ENCODE measurements around the gene HECA.
A peak's percentile ranks its signal among the peaks of the same experiment; 100 is the strongest.
"Not testable (repeated sequence)": the region's sequence is repeated elsewhere in the genome, so short reads cannot be mapped to it uniquely, and the experiment has no call there.

Gene HECA

GRCh38 chr6:139137706-139138105, 2.8 kb downstream of the HECA start:
- DNase-seq, result no peak

- DNase-seq, result not testable (repeated sequence)
Observed at GRCh38 chr6:139140854-139141253, 6.0 kb downstream of the HECA start.

DNA sequence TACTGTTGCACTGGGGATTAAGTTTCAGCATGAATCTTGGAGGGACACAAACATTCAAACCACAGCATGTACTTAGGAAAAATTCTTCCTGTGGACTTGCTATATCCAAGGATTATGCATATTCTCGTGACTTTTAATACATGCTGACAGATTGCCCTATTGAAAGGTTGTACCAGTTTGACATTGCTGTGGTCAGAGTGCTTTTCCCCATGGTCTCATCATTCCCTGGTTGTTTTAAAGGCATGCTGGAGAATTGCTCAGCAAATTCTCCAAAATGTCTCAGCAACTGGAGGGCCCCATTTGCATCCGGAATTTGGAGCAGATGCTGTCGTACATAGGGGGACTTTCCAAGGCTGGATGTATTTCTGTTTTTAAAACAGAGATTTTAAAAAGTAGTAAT, 7.4 kb downstream of the HECA start:
- DNase-seq, result no peak

- no peak for DNase-seq
Observed at GRCh38 chr6:139143111-139143510, 8.2 kb downstream of the HECA start.

DNA sequence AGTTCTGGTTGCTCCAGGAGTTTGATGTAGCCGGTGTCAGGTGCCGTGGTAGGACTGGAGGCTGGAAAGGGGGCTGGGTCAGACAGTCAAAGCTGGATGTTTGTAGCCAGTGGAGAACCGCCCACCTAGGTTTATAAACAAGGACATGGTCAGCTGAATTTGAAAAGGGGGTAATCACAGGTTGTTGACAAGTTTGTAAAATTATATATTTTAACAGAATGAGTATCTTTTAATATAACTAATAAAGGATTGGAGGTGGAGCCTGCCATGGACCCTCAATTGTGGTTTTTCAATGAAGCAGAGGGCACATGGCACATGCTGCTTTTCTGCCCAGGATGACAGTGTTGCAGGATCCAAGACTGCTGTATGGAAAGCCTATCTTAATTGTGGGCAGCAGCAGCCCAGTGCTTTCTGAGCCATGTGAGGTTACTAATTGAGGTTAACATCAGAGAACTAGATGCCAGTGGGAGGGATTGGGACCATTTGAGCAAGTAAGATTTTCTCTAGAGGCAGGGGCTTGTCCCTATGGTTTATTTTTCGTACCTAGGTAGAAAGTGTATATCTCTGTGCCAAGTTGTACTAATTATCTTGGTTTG, 9.7 kb downstream of the HECA start:
- DNase-seq, result no peak

GRCh38 chr6:139145661-139146060, 10.8 kb downstream of the HECA start:
- no peak for DNase-seq

GRCh38 chr6:139146317-139146726, 11.4 kb downstream of the HECA start:
- no peak for DNase-seq

GRCh38 chr6:139147628-139148027, 12.7 kb downstream of the HECA start:
- DNase-seq, result no peak

DNA sequence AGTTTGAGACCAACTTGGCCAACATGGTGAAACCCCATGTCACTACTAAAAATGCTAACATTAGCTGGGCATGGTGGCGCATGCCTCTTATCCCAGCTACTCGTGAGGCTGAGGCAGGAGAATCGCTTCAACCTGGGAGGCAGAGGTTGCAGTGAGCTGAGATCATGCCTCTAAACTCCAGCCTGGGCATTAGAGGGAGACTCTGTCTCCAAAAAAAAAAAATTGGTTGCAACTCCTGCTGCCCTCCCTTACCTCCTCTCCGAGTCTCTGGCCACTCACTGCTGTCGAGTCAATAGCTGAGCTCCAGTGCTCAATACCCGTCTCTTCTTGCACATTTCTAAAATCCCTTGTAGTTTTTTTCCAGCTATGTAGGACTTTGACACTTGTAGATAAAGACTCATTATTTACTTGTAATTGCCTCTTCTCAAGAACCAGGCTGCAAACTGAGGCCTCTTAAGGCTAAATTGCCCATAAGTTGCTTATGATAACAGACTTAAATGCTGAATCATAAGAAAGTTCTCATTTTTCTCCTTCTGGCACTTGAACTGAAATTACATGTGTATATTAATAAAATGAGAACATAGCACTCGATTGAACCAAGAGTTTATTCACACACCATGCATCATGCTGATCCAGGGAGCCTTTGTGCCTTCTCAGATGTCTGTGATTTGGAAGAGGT, 13.8 kb downstream of the HECA start:
- DNase-seq, result no peak

- no peak for DNase-seq
Observed at GRCh38 chr6:139149383-139149782, 14.5 kb downstream of the HECA start.

DNA sequence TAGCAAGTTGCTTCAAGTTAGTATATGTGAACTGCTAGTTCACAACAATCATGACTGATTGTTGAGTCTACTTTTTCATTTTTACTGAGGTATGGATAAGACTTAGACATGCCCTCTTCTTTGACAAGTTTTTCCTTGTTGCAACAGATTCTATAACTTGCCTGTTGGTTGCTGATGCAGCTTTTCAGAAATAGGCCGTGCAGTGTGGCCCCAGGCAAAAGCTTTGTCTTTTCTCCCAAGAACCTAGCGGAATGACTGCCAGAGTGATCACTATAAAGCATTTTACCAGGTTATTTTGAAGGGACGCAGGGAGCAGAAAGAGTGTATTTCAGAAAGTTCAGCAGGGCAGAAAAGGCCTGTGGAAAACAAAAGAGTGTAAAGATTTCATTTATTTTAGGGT, 16.0 kb downstream of the HECA start:
- DNase-seq, result no peak

GRCh38 chr6:139151425-139152087, 16.7 kb downstream of the HECA start:
- no peak for DNase-seq

DNA sequence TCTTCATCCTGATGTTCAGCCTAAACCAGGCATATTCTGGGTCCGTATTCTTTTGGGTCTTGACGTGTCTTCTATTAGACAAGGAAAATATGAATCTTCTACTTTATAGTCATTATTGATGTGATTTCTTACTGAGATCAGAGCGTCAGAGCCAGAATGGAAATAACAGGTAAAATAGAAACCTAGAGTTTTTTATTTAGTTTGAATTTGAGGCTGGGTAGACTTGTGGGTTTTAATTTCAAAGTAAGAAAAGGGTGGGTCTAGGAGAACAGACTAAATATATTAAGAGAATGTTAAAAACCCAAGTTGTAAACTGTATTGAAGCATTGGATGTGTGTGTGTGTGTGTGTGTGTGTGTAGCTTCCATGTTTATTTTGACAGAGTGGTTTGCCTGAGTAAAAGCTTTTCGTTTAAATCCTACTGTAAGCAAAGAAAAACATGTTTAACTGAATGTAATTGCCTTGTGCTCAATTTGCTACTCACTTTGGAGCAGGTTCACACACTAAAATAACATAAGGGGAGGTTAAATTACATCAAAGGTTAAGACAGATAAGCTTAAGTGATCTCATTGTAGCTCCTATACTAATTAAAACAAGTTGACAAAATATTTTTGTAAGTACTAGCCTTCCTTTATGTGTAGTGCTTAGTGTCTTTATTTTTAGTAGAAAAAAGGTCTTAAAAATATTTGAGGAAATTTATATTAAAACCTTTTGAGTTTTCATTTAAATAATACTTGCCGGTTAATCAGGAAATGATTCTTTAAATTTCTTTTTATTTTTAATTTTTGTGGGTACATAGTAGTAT, 17.4 kb downstream of the HECA start:
- no peak for DNase-seq

DNA sequence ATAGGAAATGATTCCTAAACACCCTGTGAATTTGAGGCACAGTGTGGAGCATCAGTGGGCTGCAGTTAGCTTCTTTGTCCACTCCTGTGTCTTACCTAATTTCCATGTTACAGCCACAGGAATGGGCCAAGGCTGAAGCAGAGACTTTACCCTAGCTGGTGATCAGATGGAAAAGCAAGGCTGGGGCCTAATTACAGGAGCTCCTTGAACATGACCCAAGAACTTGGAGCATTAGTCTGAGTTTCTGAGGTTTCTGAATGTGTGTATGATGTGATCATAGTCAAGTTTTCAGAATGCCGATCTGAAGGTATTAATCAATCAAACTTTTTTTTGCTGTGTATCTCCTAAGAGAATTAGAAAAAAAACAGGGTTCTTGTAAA, 18.0 kb downstream of the HECA start:
- no peak for DNase-seq

DNA sequence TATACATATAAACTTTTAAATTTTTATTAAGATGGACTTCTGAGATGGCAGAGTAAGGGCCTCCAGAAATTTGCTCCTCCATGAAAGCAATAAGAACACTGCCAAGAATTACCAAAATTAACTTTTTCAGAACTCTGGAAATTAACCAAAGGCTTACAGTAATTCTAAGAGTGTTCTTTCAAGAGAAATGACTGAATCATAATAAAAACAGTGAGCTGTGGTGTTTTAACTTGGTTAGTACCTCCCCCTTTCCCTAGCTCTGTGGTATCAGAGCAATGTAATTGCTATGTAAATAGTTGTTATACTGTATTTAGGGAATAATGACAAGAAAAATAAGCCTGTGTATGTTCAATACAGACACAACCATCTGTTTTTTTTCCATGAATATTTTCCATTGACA, 19.0 kb downstream of the HECA start:
- no peak for DNase-seq

DNA sequence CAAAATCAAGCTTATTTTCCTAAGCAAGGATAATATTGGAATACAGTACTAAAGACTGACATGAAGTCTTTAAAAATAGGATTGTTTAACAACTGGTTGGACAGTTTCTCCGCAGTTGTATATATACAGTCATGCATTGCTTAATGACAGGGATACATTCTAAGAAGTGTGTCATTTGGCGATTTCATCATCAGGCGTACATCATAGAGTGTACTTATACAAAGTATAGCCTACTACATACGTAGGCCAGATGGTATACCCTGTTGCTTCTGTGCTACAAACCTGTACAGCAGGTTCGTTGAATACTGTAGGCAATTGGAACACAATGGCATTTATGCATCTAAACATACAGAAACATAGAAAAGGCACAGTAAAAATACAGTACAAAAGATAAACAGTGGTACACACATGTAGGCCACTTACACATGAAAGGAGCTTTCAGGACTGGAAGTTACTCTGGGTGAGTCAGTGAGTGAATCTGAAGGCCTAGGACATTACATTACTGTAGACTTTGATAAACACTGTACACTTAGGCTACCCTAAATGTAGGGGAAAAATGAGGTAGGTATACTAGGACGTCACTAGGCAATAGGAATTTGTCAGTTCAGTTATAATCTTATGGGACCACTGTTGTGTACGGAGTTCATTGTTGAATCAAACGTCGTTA, 20.1 kb downstream of the HECA start:
- no peak for DNase-seq

DNA sequence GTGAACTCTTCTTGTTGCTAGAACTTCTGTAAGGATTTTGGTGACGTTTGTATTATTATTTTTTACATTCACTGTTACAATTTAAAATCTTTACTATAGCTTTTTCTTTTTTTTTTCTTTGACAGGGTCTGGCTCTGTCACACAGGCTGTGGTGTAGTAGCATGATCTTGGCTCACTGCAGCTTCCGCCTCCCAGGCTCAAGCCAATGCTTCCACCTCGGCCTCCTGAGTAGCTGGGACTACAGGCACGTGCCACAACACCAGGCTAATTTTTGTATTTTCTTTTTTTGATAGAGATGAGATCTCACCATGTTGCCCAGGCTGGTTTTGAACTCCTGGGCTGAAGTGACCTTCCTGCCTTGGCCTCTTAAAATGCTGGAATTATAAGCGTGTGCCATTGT, 21.2 kb downstream of the HECA start:
- no peak for DNase-seq

DNA sequence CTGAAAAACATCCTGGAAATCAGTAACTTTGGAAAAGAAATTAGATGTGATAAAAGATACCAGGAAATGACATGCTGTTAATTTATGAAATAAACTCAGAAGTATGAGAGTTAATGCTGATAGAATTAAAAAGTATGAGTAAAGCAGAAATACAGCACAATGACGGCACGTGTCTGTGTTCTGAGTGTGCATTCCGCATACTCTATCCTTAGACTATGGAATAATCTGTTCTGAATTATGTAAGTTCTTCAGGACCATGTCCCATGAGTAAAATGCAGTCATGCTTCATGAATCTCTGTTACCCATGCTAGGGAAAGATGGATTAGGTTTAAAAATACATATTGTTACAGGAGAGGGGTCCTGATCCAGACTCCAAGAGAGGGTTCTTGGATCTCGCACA, 21.7 kb downstream of the HECA start:
- DNase-seq, result no peak

DNA sequence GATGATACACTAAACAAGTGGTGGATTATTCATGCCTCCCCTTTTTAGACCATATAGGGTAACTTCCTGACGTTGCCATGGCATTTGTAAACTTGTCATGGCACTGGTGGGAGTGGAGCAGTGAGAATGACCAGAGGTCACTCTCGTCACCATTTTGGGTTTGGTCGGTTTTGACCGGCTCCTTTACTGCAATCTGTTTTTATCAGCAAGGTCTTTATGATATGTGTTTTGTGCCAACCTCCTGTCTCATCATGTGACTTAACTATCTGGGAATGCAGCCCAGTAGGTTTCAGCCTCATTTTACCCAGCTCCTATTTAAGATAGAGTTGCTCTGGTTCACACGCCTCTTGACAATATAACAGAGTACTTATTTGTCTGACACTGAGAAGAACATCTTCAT, 22.2 kb downstream of the HECA start:
- DNase-seq, result not testable (repeated sequence)

DNA sequence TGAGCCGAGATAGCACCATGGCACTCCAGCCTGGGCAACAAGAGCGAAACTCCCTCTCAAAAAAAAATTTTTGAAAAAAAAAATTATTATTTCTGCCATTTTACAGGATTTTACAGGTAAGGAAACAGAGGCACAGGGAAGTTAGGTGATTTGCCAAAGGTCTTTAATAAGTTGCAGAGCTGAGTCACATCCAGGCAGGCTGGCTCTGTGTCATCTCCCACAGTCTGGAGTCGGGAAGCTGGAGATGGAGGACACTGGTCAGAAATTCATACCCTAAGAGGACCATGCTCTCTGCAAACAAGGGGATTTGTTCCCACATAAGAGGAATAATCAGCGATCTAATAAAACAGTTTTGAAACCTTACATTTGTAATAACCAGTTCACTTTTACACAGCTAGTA, 24.1 kb downstream of the HECA start:
- DNase-seq, result no peak

- peak; percentile 61 to 82 for DNase-seq
Observed at GRCh38 chr6:139161169-139161568, 26.3 kb downstream of the HECA start.

GRCh38 chr6:139161817-139162284, 27.0 kb downstream of the HECA start:
- peak; percentile 32 to 70 for DNase-seq

- peak in 1 of 2 donors; percentile 19 for DNase-seq
Observed at GRCh38 chr6:139164001-139164400, 29.1 kb downstream of the HECA start.

Data from CD4-positive, alpha-beta T cell treated with Interferon alpha-2 for 1 hour (primary cell).